SH-SY5Y (cell line): ENCODE results near the gene RPS6KL1.

Experiments
- GATA2 ChIP-seq: IDR thresholded peaks from 2 replicates; pipeline ENCODE4 v1.6.1; 2011; ENCODE audit warnings: mild to moderate bottlenecking, low read depth, low read length
- GATA3 ChIP-seq: IDR thresholded peaks from 2 replicates; pipeline ENCODE4 v1.6.1; 2011; ENCODE audit warnings: low read depth, mild to moderate bottlenecking, low read length, moderate library complexity

DNA sequence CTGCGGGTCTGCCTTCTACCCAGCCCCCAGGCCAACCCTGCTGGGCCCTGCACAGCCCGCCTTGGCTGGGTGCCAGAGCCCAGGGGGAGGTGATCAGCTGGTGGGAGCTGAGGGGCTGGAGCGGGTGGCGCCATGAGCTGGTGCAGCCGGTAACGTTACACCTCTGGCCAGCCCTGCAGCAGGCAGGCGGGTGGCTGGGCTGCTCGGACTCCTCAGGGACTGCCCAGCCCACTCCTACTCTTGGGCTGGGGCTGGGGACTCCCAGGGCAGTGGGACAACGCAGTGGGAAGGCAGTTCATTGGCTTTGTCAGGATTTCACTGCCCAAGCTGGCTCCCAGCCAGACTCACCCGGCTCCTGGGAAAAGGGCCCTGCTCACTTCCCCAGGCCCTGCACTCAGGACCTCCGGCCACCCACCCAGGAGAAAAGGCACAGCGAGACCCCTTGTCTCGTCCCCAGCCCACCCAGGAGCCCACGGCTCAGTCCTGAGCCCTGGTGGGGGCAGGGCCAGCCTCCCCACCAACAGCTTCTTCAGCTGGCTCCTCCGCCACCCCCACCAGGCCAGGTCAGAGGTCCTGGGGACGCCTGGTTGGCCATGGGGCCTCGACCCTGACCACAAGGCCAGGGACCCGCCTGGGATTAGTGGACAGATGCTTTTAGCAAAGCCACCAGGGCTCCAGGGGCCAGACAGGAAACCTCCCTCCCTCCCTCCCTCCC lies 31.3 kb upstream of the RPS6KL1 start:
- TF ChIP-seq GATA2 (no peak), GATA3 (no peak)
